Liver (tissue), 9 donors: ENCODE data around the gene RHBDD3. TPM values are rescaled to one million over a fixed set of nuclear protein-coding genes. Genes with fewer than 3 reads are reported as not detected.

Experiments
- DNase-seq: peaks from one replicate; pipeline ENCODE4 v3.0.0-alpha.2; 2017; ENCODE audit warnings: low spot score
- H3K27ac ChIP-seq, 2 donors: one replicate each; pipeline ENCODE4 v1.7.0; 2013; ENCODE audit warnings: inconsistent platforms in 2 of 2, low read length in 2 of 2, control low read depth in 1 of 2, low read depth in 1 of 2, mild to moderate bottlenecking in 1 of 2
- H3K27me3 ChIP-seq, 4 donors: one replicate each; pipeline versions ENCODE4 v1.6.1 to v1.7.0; 2013; ENCODE audit warnings: low read length in 3 of 4, inconsistent platforms in 1 of 4, mild to moderate bottlenecking in 1 of 4, moderate library complexity in 1 of 4; ENCODE audit not compliant: control insufficient read depth in 4 of 4, insufficient read depth in 4 of 4
- H3K36me3 ChIP-seq, 4 donors: one replicate each; pipeline versions ENCODE4 v1.6.1 to v1.7.0; 2013; ENCODE audit warnings: low read length in 3 of 4, mild to moderate bottlenecking in 3 of 4, low read depth in 1 of 4, moderate library complexity in 1 of 4; ENCODE audit not compliant: control insufficient read depth in 4 of 4, insufficient read depth in 3 of 4
- H3K4me1 ChIP-seq, 4 donors: one replicate each; pipeline versions ENCODE4 v1.6.1 to v1.7.0; 2013; ENCODE audit warnings: low read length in 3 of 4, mild to moderate bottlenecking in 3 of 4, moderate library complexity in 1 of 4; ENCODE audit not compliant: control insufficient read depth in 4 of 4, insufficient read depth in 4 of 4
- H3K4me3 ChIP-seq, 3 donors: one replicate each; pipeline versions ENCODE4 v1.6.1 to v1.7.0; 2013; ENCODE audit warnings: low read length in 3 of 3, control low read depth in 1 of 3, low read depth in 1 of 3, mild to moderate bottlenecking in 1 of 3
- H3K9ac ChIP-seq, 2 donors: one replicate each; pipeline ENCODE4 v1.7.0; 2013; ENCODE audit warnings: low read length in 2 of 2, mild to moderate bottlenecking in 2 of 2, moderate library complexity in 2 of 2, control low read depth in 1 of 2, low read depth in 1 of 2
- H3K9me3 ChIP-seq, 4 donors: one replicate each; pipeline versions ENCODE4 v1.6.1 to v1.7.0; 2013; ENCODE audit warnings: low read length in 3 of 4; ENCODE audit not compliant: control insufficient read depth in 4 of 4
- ATF3 ChIP-seq: IDR thresholded peaks from 2 replicates; pipeline ENCODE4 v1.6.1; 2016; ENCODE audit warnings: antibody characterized with exemption
- CTCF ChIP-seq: fragments of 150-350 bp; IDR thresholded peaks from 2 replicates; pipeline ENCODE4 v1.5.1; 2017; ENCODE audit warnings: improper control_type of control experiment, low read depth, low read length; ENCODE audit not compliant: missing input control
- EGR1 ChIP-seq, 2 donors: IDR thresholded peaks; 2 replicates each; pipeline ENCODE4 v1.6.1; 2016 to 2018; ENCODE audit warnings: antibody characterized with exemption in 2 of 2, low read depth in 2 of 2
- GABPA ChIP-seq, 2 donors: IDR thresholded peaks in 1 of 2; conservative IDR thresholded peaks in 1 of 2; 2 replicates each; pipeline ENCODE4 v1.6.1; 2016; ENCODE audit warnings: antibody characterized with exemption in 2 of 2, mild to moderate bottlenecking in 1 of 2, moderate library complexity in 1 of 2
- HNF4A ChIP-seq, 2 donors: conservative IDR thresholded peaks; 2 replicates each; pipeline ENCODE4 v1.6.1; 2016; ENCODE audit warnings: antibody characterized with exemption in 2 of 2, mild to moderate bottlenecking in 2 of 2
- HNF4G ChIP-seq: IDR thresholded peaks from 2 replicates; pipeline ENCODE4 v1.6.1; 2016; ENCODE audit warnings: antibody characterized with exemption
- JUND ChIP-seq, 2 donors: IDR thresholded peaks; 2 replicates each; pipeline ENCODE4 v1.6.1; 2016; ENCODE audit warnings: antibody characterized with exemption in 2 of 2
- RAD21 ChIP-seq, 2 donors: IDR thresholded peaks; 2 replicates each; pipeline ENCODE4 v1.6.1; 2016; ENCODE audit warnings: antibody characterized with exemption in 2 of 2, mild to moderate bottlenecking in 2 of 2
- REST ChIP-seq: IDR thresholded peaks from 2 replicates; pipeline ENCODE4 v1.6.1; 2016; ENCODE audit warnings: antibody characterized with exemption, mild to moderate bottlenecking
- RXRA ChIP-seq, 2 donors: IDR thresholded peaks; 2 replicates each; pipeline ENCODE4 v1.6.1; 2017 to 2018; ENCODE audit warnings: antibody characterized with exemption in 2 of 2, mild to moderate bottlenecking in 1 of 2
- SP1 ChIP-seq: IDR thresholded peaks from 2 replicates; pipeline ENCODE4 v1.6.1; 2018; ENCODE audit warnings: antibody characterized with exemption, mild to moderate bottlenecking
- TAF1 ChIP-seq: conservative IDR thresholded peaks from 2 replicates; pipeline ENCODE4 v1.6.1; 2016; ENCODE audit warnings: antibody characterized with exemption, mild to moderate bottlenecking
- ZBTB33 ChIP-seq: IDR thresholded peaks from 2 replicates; pipeline ENCODE4 v1.6.1; 2016; ENCODE audit warnings: antibody characterized with exemption
- WGBS: extraction: QIAGEN DNeasy Blood & Tissue Kit; methylation state at CpG from one replicate; pipeline ENCODE4 v1.1.7; 2013; 5-methylcytosine and 5-hydroxymethylcytosine counted together
- polyA plus RNA-seq, 2 donors: library from polyadenylated mRNA; stranded (reverse) in 1 of 2; unstranded in 1 of 2; fragments of 200-250 nt in 1 of 2; fragments of >200 nt in 1 of 2; fragmentation: Nextera tagmentation in 1 of 2; extraction: Ambion mirVana in 1 of 2; gene quantifications; one replicate each; pipeline versions ENCODE4 v1.2.1 to v1.2.3, GENCODE V29; 2013 to 2015
- total RNA-seq, 2 donors: library from RNA; depleted of rRNA; stranded (reverse); fragments of >200 nt; gene quantifications; one replicate each; pipeline ENCODE4 v1.2.3, GENCODE V29; 2014
- donor health status: healthy.
- donor health status: healthy.
- donor health status: healthy.
- donor health status: healthy.
- donor health status: healthy.

RHBDD3 gene
- total and polyA plus RNA-seq, 4 donors = 14.3 to 26.5 (median 18.3) TPM

GRCh38 chr22:29316141-29316828, 48.5 kb upstream of the RHBDD3 start:
- no peak for DNase-seq
- TF ChIP-seq JUND (IDR thresholded peaks at IDR 0.05) (no peak), ZBTB33 (no peak), RAD21 (IDR thresholded peaks at IDR 0.05) (no peak), HNF4G (no peak), EGR1 (IDR thresholded peaks at IDR 0.05; ENCODE audit: low read depth in 2 of 2) (no peak), SP1 (no peak), HNF4A (conservative IDR thresholded peaks at IDR 0.05) (no peak), ATF3 (no peak), GABPA (IDR thresholded peaks at IDR 0.05 in 1 of 2, conservative IDR thresholded peaks at IDR 0.05 in 1 of 2) (no peak), REST (no peak), TAF1 (no peak), CTCF (no peak), RXRA (IDR thresholded peaks at IDR 0.05) (no peak)
- Histone ChIP-seq H3K9me3 (no peaks in the 10 kb centered on the region), H3K9ac (no peak overlapping the region), H3K27ac (no peak overlapping the region), H3K27me3 (peaks cover 0 to 4% (median 0%) of the 10 kb centered on the region in 4 donors), H3K4me3 (no peak overlapping the region), H3K36me3 (no peaks in the 10 kb centered on the region), H3K4me1 (peaks cover 2 to 23% (median 14%) of the 10 kb centered on the region in 4 donors)
- 61% methylated on average over 18 of the region's 18 CpGs for WGBS
